Right ventricle myocardium superior (tissue), 1 donor: ENCODE results near the gene RUNX3. TPM values are rescaled to one million over a fixed set of nuclear protein-coding genes. Genes with fewer than 3 reads are reported as not detected.

Experiments used
- ATAC-seq: fragments of 200-7000 bp; cut with Tn5 transposase; one replicate; pipeline ENCODE4 v1.9.1; 2020; ENCODE audit warnings: mild to moderate bottlenecking; ENCODE audit not compliant: poor library complexity
- DNase-seq: peaks from one replicate; pipeline ENCODE4 v3.0.0-alpha.2; 2020
- intact Hi-C: fragments of 100-400 bp; cut with DNase I; formaldehyde crosslinking; loops from one replicate; pipeline ENCODE4 v1.11.2; 2022
- total RNA-seq: library from RNA; stranded (reverse); fragmentation: NEBNext Ultra II Directional; extraction: Animal tissue kit (Norgen Biotek cat#: 25700); gene quantifications from one replicate; pipeline ENCODE4 v1.2.1, GENCODE V29; 2021
- donor health status: DM: no; HTN: yes; CAD: no; lungs with severe emphysema.

The RUNX3 gene
- total RNA-seq, 1 donor from 2014 or later = 1.0 TPM

DNA sequence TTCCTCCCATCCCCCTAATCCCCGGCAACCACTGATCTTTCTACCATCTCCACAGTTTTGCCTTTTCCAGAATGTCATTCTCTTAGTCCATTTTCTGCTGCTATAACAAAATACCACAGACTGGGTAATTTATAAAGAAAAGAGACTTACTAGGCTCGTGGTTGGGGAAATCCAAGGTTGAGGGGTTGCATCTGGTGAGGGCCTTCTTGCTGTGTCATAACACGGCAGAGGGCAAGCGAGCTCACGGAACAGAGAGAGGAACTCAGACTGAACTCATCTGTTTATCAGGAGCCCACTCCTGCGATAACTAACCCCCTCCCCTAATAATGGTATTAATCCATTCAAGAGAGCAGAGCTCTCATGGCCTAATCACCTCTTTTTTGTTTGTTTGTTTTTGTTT lies 52.0 kb downstream of the RUNX3 start:
- intact Hi-C loops = no loop called here
- ATAC-seq (no peak), DNase-seq (no peak)

DNA sequence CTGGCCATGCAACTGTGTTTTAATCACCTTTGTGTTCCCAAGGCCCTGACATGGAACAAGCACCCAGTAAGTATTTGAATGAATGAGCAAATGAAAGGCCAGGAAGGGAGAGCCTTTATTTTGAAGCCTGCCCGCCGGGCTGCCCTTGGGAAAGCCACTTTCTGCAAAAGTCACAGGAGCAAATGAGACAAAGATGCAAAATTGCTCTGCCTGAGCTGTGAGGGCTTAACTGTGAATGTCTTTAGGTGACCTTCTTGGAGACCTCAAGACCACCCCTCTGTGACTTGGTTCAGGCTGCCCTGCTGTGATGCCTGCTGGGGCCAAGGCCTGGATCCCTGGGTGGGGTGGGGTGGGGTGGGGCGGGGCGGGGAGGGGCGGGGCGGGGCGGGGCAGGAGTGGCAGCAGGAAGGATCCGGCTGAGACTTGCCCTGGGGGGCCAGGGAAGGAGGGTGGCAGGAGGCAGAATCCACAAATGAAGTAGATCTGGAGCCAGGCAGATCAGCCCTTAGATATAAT lies 54.0 kb downstream of the RUNX3 start:
- no peak for DNase-seq
- intact Hi-C loops = no loop called here
- no peak for ATAC-seq

DNA sequence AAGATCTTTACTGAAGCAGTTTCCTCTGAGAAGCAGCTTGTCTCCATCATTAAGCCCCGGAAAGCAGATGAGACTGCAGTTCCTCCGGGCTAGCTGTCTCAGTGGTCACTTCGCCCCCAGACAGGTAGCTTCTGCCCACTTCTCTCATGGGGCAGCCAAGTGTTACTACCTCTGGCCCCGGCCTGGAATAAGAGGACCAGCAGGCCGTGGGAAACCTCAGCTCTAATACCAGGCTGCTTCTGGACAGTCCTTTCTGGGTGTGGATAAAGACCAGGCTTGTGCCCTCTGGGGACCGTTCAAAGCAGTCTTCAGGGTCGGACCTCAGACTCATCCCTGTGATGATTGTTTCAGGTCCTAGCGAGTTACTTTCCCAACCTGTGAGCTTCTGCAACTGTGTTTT lies 54.8 kb downstream of the RUNX3 start:
- no peak for DNase-seq
- intact Hi-C loops = no loop called here

DNA sequence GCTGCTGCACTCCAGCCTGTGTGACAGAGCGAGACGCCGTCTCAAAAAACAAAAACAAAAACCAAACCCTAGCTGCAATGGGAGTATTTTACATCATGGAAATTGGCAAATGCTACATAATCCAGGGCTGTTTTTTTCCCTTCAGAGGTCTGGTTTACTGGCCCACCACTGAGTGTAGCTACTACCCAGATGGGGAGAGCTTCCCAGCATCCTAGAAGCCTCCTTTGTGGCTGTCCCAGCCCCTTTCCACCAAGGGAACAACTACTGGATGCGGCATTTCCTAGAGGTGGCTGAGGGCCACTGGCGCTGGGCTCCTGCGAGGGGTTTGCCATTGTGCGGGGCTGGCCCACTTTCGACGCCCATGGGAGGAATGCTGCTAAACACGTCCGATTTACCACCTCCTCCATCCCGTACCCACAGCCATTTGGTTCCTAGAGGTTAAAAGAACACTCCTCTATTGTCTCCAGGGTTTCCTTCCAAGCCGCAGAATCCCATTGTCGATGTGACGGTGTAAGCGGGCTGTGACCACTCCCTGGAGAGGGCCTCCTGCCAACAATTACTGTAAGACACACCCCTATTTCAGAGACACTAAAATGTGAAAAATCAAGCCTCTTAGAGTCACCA lies 55.4 kb downstream of the RUNX3 start:
- intact Hi-C loops = no loop called here
- DNase-seq (no peak), ATAC-seq (no peak)

More for the DNA sequence above, 54.8 kb downstream of the RUNX3 start:
- ATAC-seq = no peak

DNA sequence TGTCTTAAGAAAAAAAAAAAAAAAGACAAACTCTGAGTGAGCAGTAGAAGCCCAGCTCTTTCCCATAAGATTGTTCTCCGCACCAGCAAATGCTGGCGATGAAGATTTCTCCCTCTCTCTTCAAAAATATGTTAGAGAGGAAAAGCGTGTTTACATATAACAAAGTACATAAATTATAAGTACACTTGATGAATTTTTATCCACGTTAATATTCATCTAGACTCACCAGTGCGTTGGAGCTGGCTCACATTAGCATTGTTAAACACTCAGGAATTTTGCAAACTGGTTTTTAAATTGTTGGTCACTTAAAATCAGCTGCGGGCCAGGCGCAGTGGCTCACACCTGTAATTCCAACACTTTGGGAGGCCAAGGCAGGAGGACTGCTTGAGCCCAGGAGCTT lies 56.0 kb downstream of the RUNX3 start:
- ATAC-seq = no peak
- intact Hi-C loops = no loop called here
- DNase-seq = no peak

DNA sequence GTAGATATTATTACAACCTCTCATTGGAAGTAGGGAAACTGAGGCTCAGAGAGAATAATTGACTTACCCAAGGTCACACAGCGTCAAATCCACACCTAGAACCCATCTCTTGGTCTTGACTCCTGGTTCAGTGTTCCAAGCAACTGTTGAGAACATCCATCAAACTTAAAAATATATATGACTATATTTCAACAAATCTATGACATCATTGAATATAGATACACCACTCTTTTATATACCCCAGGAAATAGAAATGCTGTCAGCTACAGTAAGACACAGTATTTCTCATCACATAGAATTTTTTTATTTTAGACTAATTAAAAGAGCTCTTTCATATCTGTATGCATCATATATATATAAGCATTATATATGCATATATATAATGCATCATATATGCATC lies 56.9 kb downstream of the RUNX3 start:
- no peak for ATAC-seq
- no peak for DNase-seq
- intact Hi-C loops = no loop called here

DNA sequence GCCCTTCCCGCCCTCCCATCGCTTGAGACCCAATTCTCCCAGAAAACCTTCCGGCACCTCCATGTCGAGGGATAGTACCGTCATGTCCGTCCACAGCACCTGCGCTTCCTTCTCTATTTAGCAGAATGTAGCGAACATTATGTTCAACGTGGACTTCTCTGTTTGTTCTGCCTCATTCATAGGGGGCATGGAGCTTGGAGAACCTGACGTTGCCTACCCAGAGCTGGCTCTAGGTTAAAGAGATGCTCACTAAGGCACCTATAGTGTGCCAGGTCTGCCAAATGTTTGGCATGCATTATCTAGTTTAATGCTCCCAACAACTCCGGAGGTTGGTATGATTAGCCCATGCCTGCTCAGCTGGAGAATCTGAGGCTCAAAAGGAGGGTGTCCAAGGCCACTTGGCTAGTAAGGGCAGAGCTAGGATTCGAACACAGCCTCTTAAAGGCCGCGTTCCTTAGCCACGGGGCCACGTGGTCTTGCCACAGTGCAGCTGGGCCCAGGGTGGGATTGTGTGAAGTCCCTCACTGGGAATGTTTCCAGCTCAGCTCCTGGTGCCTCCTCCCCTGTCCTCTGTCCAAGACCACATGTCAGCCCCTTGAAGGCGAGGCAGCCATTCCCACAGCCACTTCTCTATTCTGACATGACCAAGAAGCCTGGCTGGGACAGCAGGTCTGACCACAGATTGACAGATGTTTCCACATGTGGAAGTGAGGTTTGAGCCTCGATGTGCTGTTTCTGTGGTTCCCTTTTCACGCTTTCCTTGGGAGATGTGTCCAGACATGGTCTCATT lies 57.8 kb downstream of the RUNX3 start:
- ATAC-seq = peak; percentile 34
- intact Hi-C loops = no loop called here
- DNase-seq = peak; percentile 48

DNA sequence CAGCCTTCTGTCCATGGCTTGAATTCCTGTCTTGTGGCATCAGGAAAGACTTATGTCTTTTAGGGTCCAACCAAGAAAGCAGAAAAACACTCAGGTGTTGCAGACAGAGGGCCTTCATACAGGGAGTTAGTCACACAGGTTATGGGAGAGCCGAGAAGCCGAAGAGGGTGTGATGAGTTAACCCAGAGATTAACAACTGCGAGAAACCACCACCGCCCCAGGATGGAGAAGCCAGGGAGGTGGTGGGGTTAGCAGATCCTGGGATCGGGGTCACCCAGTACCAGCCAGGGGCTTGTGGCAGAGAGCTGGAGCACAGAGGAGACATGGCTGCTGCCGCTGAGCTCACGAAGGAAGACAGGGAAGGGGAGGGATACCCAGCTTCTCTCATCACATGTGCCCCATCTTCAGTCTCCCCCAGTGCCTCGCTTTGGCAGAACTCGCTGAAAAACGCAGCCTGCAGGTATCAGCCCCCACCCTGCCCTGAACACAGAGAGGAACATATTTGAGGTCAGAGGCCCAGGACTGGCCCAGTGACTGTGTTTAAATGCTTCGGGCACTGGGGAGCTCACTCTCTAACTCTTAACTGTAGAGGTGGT lies 58.7 kb downstream of the RUNX3 start:
- ATAC-seq = no peak
- no peak for DNase-seq
- intact Hi-C loops = no loop called here

DNA sequence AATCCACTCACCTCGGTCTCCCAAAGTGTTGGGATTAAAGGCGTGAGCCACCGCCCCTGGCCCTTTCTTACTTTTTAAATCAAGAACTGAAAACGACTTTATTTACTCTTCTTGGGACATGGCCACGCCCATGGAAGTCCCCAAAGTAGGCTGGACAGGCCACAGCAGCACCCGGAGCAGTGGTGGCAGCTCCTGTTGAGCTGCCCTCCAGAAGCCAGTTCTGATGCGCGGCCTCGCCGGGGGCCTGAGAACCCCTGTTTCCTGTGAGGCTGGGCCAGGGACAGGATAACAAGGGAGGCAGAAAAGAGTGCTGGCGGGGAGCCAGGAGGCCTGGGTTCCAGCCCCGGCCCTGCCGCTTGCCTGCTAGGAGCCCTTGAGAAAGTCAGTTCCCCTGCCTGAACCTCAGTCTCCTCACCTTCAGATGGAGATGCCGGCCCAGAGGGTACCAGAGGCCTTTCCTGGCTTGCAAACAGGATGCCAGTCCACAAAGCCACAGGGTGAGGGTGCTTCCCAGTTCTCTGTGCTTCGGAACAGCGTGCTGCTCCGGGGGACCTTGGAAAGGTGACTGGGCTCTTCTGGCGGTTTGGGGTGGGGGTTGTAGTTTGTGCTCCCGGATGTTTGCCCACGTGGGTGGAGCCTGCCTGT lies 59.4 kb downstream of the RUNX3 start:
- no peak for ATAC-seq
- intact Hi-C loops = no loop called here
- DNase-seq = no peak

DNA sequence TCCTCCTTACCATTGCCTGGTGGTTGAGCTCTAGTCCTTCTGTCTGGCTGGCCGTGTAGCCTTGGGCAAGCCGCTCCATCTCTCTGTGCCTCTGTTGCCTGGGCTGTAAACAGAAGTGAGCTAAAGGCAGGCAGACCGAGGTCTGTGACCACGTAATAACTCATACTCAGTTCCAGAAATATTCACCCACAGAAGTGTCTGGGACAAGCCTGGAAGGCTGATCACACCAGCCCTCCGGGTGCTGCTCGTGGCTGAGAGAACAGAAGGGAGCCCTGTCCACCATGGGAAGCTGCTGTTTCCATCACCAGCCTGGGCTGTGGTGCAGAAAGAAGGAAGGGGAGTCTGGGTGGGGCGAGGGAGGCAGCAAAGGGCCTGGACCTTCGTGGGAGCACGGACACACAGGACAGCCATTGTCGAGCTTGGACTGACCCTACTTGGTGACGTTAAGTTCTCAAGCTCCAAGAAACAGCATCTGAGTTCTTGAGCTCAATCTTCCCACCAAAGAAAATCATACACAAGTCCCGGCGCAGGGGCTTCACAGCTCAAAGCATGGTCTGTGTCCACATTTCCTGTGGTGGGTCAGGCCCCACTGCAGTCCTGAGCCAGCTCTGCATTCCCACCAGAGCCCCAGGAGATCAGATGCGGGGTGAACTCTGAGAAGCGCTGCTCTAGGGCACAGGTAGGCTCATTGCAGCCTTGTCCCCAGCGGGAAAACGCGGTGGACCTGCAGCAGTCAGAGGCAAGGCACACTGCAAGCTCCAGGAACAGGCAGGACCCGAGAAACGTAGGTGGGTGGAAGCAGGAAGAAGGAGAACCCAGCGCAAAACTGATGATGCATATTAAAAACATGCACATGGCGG lies 61.8 kb downstream of the RUNX3 start:
- DNase-seq (no peak), ATAC-seq (no peak)
- intact Hi-C loops = no loop called here

DNA sequence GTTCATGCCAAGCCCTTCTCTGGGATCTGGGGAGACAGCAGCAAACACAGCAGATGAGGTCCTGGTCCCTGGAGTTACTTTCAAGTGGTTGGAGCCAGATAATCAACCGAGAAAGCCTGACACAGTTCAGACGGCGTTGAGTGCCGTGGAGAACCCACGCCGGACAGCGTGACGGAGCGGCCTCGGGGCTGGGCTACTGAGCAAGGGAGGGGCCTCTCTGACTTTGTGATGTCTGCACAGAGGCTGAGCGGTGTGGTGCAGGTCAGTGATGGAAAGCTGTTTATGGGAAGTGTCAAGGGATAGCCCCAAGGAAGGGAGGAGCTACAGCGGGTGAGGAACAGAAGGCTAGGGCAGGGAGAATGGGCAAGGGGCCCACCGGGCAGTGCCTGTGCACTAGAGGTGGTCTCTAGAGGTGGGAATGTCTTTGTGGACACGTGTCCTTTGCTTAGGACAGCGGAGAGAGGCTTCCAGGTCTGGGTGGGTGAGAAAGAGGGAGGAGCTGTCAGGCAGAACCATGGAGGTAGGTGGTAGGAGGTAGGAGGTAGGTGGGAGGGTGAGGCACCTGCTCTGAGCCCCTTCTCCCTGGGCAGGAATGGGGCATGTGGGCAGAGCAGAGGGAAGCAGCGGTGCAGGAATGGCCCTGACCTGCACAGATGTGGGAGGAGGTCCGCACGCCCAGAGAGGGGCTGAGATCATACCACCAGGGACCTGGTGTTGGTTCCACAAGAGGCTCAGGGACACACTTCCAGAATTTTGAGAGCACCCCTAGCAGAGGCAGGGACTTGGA lies 62.8 kb downstream of the RUNX3 start:
- intact Hi-C loops = no loop called here
- no peak for DNase-seq
- no peak for ATAC-seq

DNA sequence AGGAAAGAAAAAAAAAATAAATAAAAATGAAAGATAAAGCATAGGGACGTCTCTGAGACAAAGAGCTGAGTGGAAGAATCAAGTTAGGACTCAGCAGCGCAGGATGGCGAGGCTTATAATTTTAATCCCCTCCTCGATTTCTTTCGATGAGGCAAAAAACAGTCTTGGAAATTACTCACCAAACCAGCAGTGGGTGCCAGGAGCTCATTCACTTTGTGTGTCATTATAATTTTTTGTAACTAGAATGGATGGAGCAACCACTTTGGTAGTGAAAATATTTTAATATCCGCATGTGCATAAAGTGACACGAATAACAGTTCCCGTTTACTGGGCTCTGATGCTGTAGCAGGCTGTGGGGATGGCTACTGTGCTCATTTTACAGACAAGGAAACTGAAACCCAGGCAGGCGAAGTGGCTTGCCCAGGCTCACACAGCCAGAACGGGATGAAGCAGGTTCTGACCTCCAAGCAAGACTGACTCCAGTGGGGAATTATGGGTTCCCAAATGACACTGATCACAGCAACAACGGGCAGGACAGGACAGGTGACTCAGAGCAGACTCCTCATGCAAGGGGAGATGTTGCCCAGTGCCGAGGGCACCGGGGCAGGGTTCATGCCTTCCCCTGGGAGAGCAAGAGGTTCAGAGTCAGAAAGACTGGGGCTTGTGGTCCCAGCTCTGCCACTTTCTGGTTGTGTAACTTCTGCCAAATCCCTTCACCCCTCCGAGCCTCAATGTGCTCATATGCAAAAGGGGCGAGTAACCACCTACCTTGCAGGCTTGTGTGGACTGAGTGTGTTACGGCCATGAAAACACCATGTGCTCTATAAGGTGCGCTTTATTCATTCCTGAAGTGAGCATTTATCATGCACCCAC lies 63.6 kb downstream of the RUNX3 start:
- DNase-seq (no peak), ATAC-seq (no peak)
- intact Hi-C loops = no loop called here

DNA sequence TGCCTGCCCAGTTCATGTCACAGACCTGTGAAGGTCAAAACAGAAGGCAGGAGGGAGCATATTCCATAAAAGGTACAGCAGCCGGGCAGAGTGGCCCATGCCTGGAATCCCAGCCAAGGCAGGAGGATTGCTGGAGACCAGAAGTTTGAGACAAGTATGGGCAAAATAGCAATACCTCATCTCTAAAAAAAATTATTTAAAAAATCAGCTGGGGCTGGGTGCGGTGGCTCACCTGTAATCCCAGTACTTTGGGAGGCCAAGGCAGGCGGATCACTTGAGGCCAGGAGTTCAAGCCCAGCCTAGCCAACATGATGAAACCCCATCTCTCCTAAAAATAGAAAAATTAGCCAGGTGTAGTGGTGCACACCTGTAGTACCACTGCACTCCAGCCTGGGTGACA lies 64.5 kb downstream of the RUNX3 start:
- no peak for DNase-seq
- no peak for ATAC-seq
- intact Hi-C loops = no loop called here

DNA sequence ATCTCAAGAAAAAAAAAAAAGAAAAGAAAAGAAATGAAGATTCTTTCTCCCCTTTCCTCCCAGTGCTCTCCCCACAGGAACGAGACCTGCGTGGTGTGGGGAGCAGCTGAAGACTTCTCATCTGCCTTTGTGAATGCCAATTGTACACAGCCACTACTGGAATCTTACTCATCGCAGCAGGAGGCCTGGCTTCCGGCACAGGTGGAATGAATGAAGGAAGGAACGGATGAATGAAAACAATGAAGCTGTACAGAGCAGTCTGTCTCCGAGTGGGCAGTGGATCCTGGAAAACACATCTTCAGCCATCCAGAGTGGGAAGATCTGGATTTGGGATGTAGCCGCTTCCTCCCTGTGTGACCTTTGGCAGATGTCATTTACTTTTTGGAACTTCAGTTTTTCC lies 64.9 kb downstream of the RUNX3 start:
- no peak for ATAC-seq
- no peak for DNase-seq
- intact Hi-C loops = no loop called here

DNA sequence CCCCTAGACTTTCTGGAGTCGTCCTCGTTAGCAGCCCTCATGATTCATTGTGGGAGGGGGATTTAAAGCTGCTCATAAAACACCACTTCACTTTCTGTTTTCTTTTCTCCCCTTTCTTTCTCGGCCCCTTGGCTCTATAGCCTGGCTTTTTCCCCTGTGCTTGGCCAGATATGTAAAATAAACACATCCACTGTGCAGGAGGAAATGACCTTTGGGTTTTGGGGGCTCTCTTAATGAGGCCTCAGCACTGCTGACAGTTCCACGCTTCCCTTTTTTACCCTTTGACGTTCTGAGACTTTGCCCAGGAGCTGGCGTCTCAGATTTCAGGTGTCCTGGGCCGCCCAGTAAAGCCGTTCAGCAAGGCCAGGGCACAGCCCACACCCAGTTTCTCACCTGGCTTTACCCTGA lies 65.7 kb downstream of the RUNX3 start:
- intact Hi-C loops = no loop called here
- ATAC-seq (no peak), DNase-seq (no peak)

DNA sequence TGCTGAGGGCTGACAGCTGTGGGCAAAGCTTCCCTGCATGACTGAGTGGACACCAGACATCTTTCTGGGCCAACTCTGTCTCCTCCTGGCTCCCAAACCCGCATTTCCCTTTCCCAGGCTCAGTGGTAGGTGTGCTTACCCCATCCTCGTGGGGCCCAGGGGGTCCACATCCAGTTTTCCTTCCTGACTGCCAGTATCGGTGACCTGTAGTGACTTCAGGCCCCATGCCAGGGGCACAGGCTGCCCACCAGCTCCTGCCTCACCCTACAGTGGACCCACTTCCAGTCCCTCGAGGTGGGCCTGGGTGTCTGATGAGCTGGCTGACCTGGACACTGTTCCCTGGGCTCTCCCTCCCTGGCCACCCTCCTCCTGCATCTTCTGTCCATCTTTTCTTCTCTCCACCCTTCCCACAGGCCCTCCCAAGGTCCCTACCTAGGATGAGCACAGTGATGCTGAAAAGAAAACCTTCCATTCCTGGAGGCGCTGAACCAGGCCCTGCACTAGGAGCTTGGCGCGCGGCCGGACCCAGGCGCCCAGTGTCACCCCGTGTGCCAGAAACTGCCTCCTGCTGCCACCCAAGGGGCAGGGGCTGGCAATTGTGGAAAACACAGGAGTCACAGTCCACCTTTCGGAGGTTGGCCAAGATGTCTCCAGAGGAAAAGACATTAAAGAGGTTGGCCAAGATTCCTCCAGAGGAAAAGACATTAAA lies 67.1 kb downstream of the RUNX3 start:
- intact Hi-C loops = no loop called here

More for the DNA sequence above, 67.1 kb downstream of the RUNX3 start:
- ATAC-seq (no peak), DNase-seq (no peak)
